Measurements from ENCODE around the gene ZBTB17. TPM values are rescaled to one million over a fixed set of nuclear protein-coding genes. Genes with fewer than 3 reads are reported as not detected.

The ZBTB17 gene
- total and polyA plus RNA-seq, 10 of the 15 experiments (the other 5 are each of a cell fraction or from before 2014, with no cell fraction given) = 0.87 to 59.4 (median 38.7) TPM

DNA sequence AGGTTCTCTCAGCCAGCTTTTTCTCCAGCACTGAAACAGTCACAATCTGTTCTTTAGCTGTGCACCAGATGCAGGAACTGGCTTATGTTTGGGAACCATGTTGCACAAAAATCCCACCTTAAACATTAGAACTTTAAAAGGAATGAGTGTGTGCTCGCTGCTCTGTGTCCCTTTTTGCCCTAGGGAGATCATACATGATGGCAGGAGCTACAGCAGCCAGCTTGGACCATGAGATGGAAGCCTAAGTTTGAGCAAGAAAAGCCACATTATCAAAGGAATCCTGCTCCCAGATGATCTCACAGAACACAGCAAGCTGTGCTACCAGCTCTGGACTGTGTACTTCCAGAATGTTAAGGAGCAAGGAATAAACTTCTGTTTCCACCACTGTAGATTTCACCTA, 3.5 kb downstream of the ZBTB17 start:
- TF ChIP-seq ZNF274 (IDR thresholded peaks at IDR 0.05; ENCODE audit: insufficient read depth, insufficient read length) (no peak), ZNF217 (IDR thresholded peaks at IDR 0.05) (peak; percentile 74; the same call in 1 of the 2 replicates), SMARCA5 (IDR thresholded peaks at IDR 0.05) (peak; percentile 87; the same call in 1 of the 2 replicates)
- TF ChIP-seq, protein P1, sequence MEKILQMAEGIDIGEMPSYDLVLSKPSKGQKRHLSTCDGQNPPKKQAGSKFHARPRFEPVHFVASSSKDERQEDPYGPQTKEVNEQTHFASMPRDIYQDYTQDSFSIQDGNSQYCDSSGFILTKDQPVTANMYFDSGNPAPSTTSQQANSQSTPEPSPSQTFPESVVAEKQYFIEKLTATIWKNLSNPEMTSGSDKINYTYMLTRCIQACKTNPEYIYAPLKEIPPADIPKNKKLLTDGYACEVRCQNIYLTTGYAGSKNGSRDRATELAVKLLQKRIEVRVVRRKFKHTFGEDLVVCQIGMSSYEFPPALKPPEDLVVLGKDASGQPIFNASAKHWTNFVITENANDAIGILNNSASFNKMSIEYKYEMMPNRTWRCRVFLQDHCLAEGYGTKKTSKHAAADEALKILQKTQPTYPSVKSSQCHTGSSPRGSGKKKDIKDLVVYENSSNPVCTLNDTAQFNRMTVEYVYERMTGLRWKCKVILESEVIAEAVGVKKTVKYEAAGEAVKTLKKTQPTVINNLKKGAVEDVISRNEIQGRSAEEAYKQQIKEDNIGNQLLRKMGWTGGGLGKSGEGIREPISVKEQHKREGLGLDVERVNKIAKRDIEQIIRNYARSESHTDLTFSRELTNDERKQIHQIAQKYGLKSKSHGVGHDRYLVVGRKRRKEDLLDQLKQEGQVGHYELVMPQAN (conservative IDR thresholded peaks at IDR 0.05) = no peak
- no peaks in the 10 kb centered on the region for H3K27me3 ChIP-seq (replicated peaks in 1 of 2; ENCODE audit: control insufficient read depth in 2 of 2, insufficient read depth in 2 of 2, low read length in 1 of 2)
- no peak overlapping the region for H3K27ac ChIP-seq (ENCODE audit: control insufficient read depth, insufficient read depth)
- peaks cover 10 to 25% of the 10 kb centered on the region in 2 experiments for H3K36me3 ChIP-seq (ENCODE audit: control insufficient read depth in 2 of 2, insufficient read depth in 2 of 2, low read length in 1 of 2)
- ATAC-seq (no peak), FAIRE-seq (no peak), DNase-seq (ENCODE audit: low read depth, low spot score) (no peak)
- no peak overlapping the region for H3K4me3 ChIP-seq
- TSS peak; percentile 36 for BruUV-seq (replicated peaks)
- intact Hi-C loops (cut with micrococcal nuclease; ENCODE audit: unreplicated experiment) = loop anchor here (10.0 kb wide), 1 partner anchor 448 kb away; the partner anchor contains the start of genes CASP9 and DNAJC16
- POLR2A ChIA-PET = interaction anchor here (0.7 to 1.5 kb wide), 3 partner anchors 8 to 33 kb away, joined by 3 to 5 read pairs (median 4); no protein-coding TSS in a partner anchor
- in situ Hi-C loops (cut with MboI) = no loop called here
- no peaks in the 10 kb centered on the region for H4K20me1 ChIP-seq (ENCODE audit: control insufficient read depth, insufficient read depth)
- SMC1A ChIA-PET (ENCODE audit: uncharacterized antibody, unreplicated experiment) = interaction anchor here (0.6 to 5.0 kb wide), 7 partner anchors 7 to 157 kb away, joined by 3 to 53 read pairs (median 5); partner anchors contain the start of gene SPEN
- 85% methylated on average over 1 of the region's 1 CpG for WGBS (ENCODE audit: insufficient coverage, insufficient replicate concordance, low lambda C conversion rate, missing lambda C conversion rate)
- RAD21 ChIA-PET (ENCODE audit: unreplicated experiment) = interaction anchor here (1.3 to 5.3 kb wide), 3 partner anchors 10 to 157 kb away, joined by 3 to 116 read pairs (median 29); partner anchors contain the start of gene SPEN
- peaks cover 12% of the 10 kb centered on the region; the same call in 2 of the 3 replicates for H3K9me3 ChIP-seq (replicated peaks; ENCODE audit: control insufficient read depth, insufficient read depth, low read length)
- peaks cover 16% of the 10 kb centered on the region for H3K4me1 ChIP-seq (ENCODE audit: control insufficient read depth, insufficient read depth, low read length)
- peaks cover 27% of the 10 kb centered on the region for H3K79me2 ChIP-seq (ENCODE audit: control insufficient read depth, insufficient read depth, low read length)
- H2AFZ ChIP-seq (ENCODE audit: control insufficient read depth, low read depth, low read length) = no peak overlapping the region
- no peak overlapping the region for H3K9ac ChIP-seq (ENCODE audit: control insufficient read depth, insufficient read depth, low read length)
- H3K4me2 ChIP-seq (ENCODE audit: control insufficient read depth, insufficient read depth) = peak overlapping the region; percentile 22; the same call in 1 of the 2 replicates
- CTCF ChIA-PET = interaction anchor here (1.2 to 5.1 kb wide), 3 partner anchors 10 to 157 kb away, joined by 4 to 68 read pairs (median 8); no protein-coding TSS in a partner anchor

DNA sequence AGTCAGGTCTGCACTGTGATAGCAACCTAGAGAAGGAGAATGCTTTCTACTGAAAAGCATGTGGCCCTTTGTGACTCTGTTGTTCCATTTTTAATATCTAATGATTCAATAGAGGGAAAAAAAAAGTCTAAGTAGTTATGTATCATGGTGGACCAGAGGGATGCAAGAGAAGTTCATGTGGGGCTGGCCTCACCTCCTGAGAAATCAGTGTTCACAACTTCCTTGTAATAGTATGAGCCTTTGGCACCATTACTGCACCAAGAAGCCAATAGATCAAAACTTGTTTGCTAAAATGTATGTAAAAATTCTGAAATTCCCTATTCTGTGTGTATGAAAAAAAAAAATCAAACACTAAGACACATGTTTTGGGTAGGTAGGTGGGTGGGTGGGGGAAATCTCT, 5.0 kb downstream of the ZBTB17 start:
- H3K4me3 ChIP-seq = no peak overlapping the region
- BruUV-seq (replicated peaks) = no TSS peak
- H3K36me3 ChIP-seq (ENCODE audit: control insufficient read depth in 2 of 2, insufficient read depth in 2 of 2, low read length in 1 of 2) = peaks cover 10 to 25% of the 10 kb centered on the region in 2 experiments
- ChIA-PET SMC1A (ENCODE audit: uncharacterized antibody, unreplicated experiment) (no interaction called here), CTCF (no interaction called here), RAD21 (ENCODE audit: unreplicated experiment) (no interaction called here), POLR2A (no interaction called here)
- ATAC-seq (no peak), FAIRE-seq (no peak), DNase-seq (ENCODE audit: low read depth, low spot score) (no peak)
- no peak for TF ChIP-seq SMARCA5 (IDR thresholded peaks at IDR 0.05)
- no peak for TF ChIP-seq GATAD2B (conservative IDR thresholded peaks at IDR 0.05; ENCODE audit: low read depth)
- TF ChIP-seq NFYA (IDR thresholded peaks at IDR 0.05; ENCODE audit: borderline replicate concordance, low read depth, low read length) = no peak
- no peak for TF ChIP-seq SUPT20H (IDR thresholded peaks at IDR 0.05; ENCODE audit: borderline replicate concordance, control insufficient read depth, low read depth, low read length)
- TF ChIP-seq, protein P2, sequence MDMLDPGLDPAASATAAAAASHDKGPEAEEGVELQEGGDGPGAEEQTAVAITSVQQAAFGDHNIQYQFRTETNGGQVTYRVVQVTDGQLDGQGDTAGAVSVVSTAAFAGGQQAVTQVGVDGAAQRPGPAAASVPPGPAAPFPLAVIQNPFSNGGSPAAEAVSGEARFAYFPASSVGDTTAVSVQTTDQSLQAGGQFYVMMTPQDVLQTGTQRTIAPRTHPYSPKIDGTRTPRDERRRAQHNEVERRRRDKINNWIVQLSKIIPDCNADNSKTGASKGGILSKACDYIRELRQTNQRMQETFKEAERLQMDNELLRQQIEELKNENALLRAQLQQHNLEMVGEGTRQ (IDR thresholded peaks at IDR 0.05; ENCODE audit: borderline replicate concordance, low read depth, low read length) = no peak
- TF ChIP-seq, protein P3, sequence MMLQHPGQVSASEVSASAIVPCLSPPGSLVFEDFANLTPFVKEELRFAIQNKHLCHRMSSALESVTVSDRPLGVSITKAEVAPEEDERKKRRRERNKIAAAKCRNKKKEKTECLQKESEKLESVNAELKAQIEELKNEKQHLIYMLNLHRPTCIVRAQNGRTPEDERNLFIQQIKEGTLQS (IDR thresholded peaks at IDR 0.05; ENCODE audit: borderline replicate concordance, extremely low read depth, low read depth, low read length) = no peak
- no peak for TF ChIP-seq NRF1 (conservative IDR thresholded peaks at IDR 0.05; ENCODE audit: low read depth, low read length)
- no peak for TF ChIP-seq YBX1 (IDR thresholded peaks at IDR 0.05)
- no peak for TF ChIP-seq NFYB (IDR thresholded peaks at IDR 0.05; ENCODE audit: insufficient read depth, low read depth, low read length)
- no peak for TF ChIP-seq BCL11A (IDR thresholded peaks at IDR 0.05; ENCODE audit: low read depth, low read length)
- H3K9me3 ChIP-seq (replicated peaks; ENCODE audit: control insufficient read depth, insufficient read depth, low read length) = peaks cover 10% of the 10 kb centered on the region; the same call in 2 of the 3 replicates
- H2AFZ ChIP-seq (ENCODE audit: control insufficient read depth, low read depth, low read length) = no peak overlapping the region
- intact Hi-C loops (cut with micrococcal nuclease; ENCODE audit: unreplicated experiment) = loop anchor here (10.0 kb wide), 1 partner anchor 446 kb away; the partner anchor contains the start of genes CASP9 and DNAJC16
- peaks cover 30% of the 10 kb centered on the region for H3K79me2 ChIP-seq (ENCODE audit: control insufficient read depth, insufficient read depth, low read length)
- peaks cover 22% of the 10 kb centered on the region for H3K4me1 ChIP-seq (ENCODE audit: control insufficient read depth, insufficient read depth, low read length)
- no peak overlapping the region for H3K27ac ChIP-seq (ENCODE audit: control insufficient read depth, insufficient read depth)
- no peak overlapping the region for H3K4me2 ChIP-seq (ENCODE audit: control insufficient read depth, insufficient read depth)
- no peaks in the 10 kb centered on the region for H4K20me1 ChIP-seq (ENCODE audit: control insufficient read depth, insufficient read depth)
- in situ Hi-C loops (cut with MboI) = no loop called here
- no peak overlapping the region for H3K9ac ChIP-seq (ENCODE audit: control insufficient read depth, insufficient read depth, low read length)
- H3K27me3 ChIP-seq (replicated peaks in 1 of 2; ENCODE audit: control insufficient read depth in 2 of 2, insufficient read depth in 2 of 2, low read length in 1 of 2) = no peaks in the 10 kb centered on the region
